Left ventricle myocardium inferior (tissue), 1 donor: ENCODE data around the gene MYL6. TPM values are rescaled to one million over a fixed set of nuclear protein-coding genes. Genes with fewer than 3 reads are reported as not detected.
"Not testable (repeated sequence)": the region's sequence is repeated elsewhere in the genome, so short reads cannot be mapped to it uniquely, and the experiment has no call there.

ENCODE experiments used
- DNase-seq: peaks from one replicate; pipeline ENCODE4 v3.0.0-alpha.2; 2020
- H3K27ac ChIP-seq: fragments of 200-600 bp; replicated peaks from 2 replicates; pipeline ENCODE4 v1.8.0; 2021
- H3K27me3 ChIP-seq: fragments of 200-600 bp; 2 replicates; pipeline ENCODE4 v1.8.0; 2021; ENCODE audit warnings: low read depth
- H3K36me3 ChIP-seq: fragments of 200-600 bp; 2 replicates; pipeline ENCODE4 v1.8.0; 2021
- H3K4me1 ChIP-seq: fragments of 200-600 bp; 2 replicates; pipeline ENCODE4 v1.8.0; 2021
- H3K4me3 ChIP-seq: fragments of 200-600 bp; 2 replicates; pipeline ENCODE4 v1.8.0; 2021; ENCODE audit warnings: mild to moderate bottlenecking, moderate library complexity
- H3K9me3 ChIP-seq: fragments of 200-600 bp; replicated peaks from 2 replicates; pipeline ENCODE4 v1.8.0; 2021
- intact Hi-C: fragments of 100-400 bp; cut with micrococcal nuclease; formaldehyde crosslinking; loops from one replicate; pipeline ENCODE4 v1.11.0; 2022
- total RNA-seq: library from RNA; stranded (reverse); fragmentation: NEBNext Ultra II Directional; extraction: Animal tissue kit (Norgen Biotek cat#: 25700); gene quantifications from one replicate; pipeline ENCODE4 v1.2.1, GENCODE V29; 2021
- TF ChIP-seq, protein P1 (sequence below): fragments of 200-600 bp; IDR thresholded peaks from 2 replicates; pipeline ENCODE4 v1.8.0; 2021; ENCODE audit warnings: antibody characterized with exemption, mild to moderate bottlenecking, borderline replicate concordance
- donor health status: DM: no; HTN: yes; CAD: no; lungs with severe emphysema.

Gene MYL6
- total RNA-seq, 1 donor from 2014 or later, result 508 TPM

DNA sequence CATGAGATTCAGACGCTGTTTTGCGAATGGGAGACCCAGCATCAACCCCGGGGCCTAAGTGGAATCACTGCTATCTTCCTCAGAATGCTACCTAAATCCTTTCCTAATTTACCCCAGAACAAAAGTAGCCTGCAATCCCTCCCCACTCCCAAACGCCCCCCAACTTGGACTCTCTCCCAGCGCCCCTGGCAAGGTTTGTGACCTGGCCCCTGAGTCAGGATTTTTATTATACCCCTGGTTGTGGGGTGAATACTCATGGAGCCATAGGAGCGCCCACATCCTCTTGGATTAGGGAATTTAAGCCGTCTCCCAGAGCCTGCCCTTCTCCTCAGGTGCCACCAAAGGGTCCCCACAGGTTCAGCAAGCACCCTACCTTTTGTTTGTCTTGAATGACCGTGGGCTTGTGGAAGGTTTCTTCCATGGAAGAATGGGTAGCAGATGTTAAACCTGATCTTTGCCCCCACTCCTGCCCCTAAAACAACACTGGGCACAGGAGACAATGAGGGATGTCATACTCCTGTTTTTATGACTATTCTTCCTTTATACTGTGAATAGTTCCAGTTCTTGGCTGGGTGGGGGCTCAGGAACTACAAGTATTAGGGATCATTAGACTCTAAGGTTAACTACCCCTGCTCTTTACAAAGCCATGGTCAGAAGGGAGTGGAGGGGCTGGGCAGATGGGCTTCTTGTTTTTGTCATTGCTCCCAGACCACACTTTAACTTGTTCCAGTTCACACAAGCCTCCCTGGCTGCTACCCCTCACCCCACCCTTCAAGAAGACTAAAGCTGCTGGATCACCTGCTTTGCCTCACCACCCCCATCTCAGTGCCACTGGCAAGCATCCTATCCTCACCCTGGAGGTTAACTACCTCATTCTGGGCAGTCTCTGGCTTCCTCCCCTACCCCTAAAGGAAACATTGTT, 5.1 kb upstream of the MYL6 start:
- Histone ChIP-seq H3K4me3 (peak overlapping the region; percentile 76), H3K27me3 (no peaks in the 10 kb centered on the region), H3K9me3 (no peaks in the 10 kb centered on the region), H3K27ac (peak overlapping the region; percentile 93), H3K4me1 (peaks cover 42% of the 10 kb centered on the region), H3K36me3 (no peaks in the 10 kb centered on the region)
- TF ChIP-seq, protein P1, sequence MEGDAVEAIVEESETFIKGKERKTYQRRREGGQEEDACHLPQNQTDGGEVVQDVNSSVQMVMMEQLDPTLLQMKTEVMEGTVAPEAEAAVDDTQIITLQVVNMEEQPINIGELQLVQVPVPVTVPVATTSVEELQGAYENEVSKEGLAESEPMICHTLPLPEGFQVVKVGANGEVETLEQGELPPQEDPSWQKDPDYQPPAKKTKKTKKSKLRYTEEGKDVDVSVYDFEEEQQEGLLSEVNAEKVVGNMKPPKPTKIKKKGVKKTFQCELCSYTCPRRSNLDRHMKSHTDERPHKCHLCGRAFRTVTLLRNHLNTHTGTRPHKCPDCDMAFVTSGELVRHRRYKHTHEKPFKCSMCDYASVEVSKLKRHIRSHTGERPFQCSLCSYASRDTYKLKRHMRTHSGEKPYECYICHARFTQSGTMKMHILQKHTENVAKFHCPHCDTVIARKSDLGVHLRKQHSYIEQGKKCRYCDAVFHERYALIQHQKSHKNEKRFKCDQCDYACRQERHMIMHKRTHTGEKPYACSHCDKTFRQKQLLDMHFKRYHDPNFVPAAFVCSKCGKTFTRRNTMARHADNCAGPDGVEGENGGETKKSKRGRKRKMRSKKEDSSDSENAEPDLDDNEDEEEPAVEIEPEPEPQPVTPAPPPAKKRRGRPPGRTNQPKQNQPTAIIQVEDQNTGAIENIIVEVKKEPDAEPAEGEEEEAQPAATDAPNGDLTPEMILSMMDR, result no peak
- DNase-seq, result no peak
- intact Hi-C loops, result no loop called here

DNA sequence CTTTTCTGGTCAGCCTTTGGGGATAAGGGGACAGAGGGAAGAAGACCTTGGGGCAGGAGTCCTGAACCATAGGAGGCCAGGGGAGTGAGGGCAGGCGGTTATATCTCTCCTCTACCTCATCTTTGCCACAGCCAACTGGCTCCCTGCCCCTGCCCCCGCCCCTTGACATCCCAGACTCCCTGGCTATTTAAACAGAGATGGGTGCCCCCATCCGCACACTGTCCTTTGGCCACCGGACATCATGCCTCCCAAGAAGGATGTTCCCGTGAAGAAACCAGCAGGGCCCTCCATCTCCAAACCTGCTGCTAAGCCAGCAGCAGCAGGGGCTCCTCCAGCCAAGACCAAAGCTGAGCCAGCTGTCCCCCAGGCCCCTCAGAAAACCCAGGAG, 4.5 kb upstream of the MYL6 start:
- intact Hi-C loops, result no loop called here
- Histone ChIP-seq H3K27ac (no peak overlapping the region), H3K4me3 (no peak overlapping the region), H3K9me3 (no peaks in the 10 kb centered on the region), H3K36me3 (no peaks in the 10 kb centered on the region), H3K27me3 (no peaks in the 10 kb centered on the region), H3K4me1 (peaks cover 46% of the 10 kb centered on the region)
- TF ChIP-seq, protein P1, result no peak
- DNase-seq, result no peak

DNA sequence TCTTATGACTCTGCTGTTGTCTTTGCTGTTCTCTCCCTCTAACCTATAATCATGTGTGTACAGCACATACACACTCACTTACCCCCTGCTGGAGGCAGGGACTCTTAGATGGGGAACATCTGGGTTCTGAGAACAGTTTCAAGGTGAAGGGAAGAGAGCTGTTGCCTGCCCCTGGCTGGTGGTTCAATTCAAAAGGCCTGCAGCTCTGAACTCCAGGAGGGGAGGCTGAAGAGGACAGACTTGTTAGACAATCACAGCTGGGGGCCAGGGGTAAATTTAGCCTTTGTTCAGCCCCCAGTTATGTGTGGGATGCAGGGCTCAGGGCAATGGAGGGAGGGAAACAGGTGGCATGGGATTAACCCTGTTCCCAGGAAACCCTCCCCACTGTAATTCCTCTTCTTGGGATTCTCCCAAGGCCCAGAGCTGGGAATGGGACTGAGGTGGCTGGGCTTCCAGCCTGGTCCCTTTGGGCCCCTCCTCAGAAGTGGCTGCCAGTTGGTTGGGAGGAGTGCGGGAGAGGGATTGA, 3.9 kb upstream of the MYL6 start:
- no peak overlapping the region for H3K27ac ChIP-seq
- DNase-seq, result no peak
- H3K36me3 ChIP-seq, result peaks cover under 1% of the 10 kb centered on the region
- peaks cover 49% of the 10 kb centered on the region for H3K4me1 ChIP-seq
- no peak overlapping the region for H3K4me3 ChIP-seq
- H3K9me3 ChIP-seq, result no peaks in the 10 kb centered on the region
- no peaks in the 10 kb centered on the region for H3K27me3 ChIP-seq
- TF ChIP-seq, protein P1, result no peak
- intact Hi-C loops, result no loop called here

DNA sequence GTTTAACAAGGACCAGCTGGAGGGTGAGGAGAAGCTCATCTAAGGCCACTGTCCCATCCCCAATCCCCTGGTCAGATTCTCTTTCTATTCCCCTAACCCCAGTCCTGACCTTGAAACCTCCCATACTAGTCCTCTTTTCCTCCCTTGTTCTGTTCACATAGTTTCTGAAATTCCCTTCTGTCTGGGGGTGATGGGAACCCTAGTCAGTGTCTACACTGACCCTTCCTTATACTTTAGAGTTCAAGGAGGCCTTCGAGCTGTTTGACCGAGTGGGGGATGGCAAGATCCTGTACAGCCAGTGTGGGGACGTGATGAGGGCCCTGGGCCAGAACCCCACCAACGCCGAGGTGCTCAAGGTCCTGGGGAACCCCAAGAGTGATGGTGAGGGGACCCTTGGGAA, 3.3 kb upstream of the MYL6 start:
- H3K27ac ChIP-seq, result no peak overlapping the region
- H3K4me3 ChIP-seq, result no peak overlapping the region
- H3K4me1 ChIP-seq, result peaks cover 54% of the 10 kb centered on the region
- TF ChIP-seq, protein P1, result no peak
- no peaks in the 10 kb centered on the region for H3K27me3 ChIP-seq
- no peak for DNase-seq
- peaks cover 5% of the 10 kb centered on the region for H3K36me3 ChIP-seq
- H3K9me3 ChIP-seq, result no peaks in the 10 kb centered on the region
- intact Hi-C loops, result loop anchor here (5.0 kb wide), 1 partner anchor 38 kb away; the partner anchor contains the start of genes RPL41 and ZC3H10

DNA sequence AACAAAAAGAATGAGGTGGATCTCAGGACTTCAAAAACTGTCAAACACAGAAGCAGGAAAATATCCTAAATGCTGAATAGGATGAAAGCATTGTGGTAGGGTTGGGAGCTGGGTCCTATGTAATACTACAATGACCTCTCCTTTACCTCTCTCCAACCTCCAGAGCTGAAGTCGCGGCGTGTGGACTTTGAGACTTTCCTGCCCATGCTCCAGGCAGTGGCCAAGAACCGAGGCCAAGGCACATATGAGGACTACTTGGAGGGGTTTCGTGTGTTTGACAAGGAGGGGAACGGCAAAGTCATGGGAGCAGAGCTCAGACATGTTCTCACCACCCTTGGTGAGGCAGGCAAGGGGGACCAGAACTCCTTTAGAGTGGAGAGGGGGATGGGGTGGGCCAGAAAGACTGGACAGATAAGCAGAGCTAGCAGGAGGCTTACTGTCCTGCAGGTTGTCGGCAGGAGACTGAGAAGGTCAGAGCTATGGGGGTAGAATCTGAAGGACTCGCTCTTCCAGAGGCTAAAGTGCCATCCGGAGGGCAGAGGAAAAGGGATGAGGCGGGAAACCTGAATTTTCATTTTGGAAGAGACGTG, 2.8 kb upstream of the MYL6 start:
- H3K27me3 ChIP-seq, result no peaks in the 10 kb centered on the region
- DNase-seq, result no peak
- H3K36me3 ChIP-seq, result peaks cover 11% of the 10 kb centered on the region
- peaks cover 59% of the 10 kb centered on the region for H3K4me1 ChIP-seq
- intact Hi-C loops, result loop anchor here (5.0 kb wide), 1 partner anchor 38 kb away; the partner anchor contains the start of genes RPL41 and ZC3H10
- no peak overlapping the region for H3K4me3 ChIP-seq
- TF ChIP-seq, protein P1, result no peak
- H3K27ac ChIP-seq, result no peak overlapping the region
- no peaks in the 10 kb centered on the region for H3K9me3 ChIP-seq

DNA sequence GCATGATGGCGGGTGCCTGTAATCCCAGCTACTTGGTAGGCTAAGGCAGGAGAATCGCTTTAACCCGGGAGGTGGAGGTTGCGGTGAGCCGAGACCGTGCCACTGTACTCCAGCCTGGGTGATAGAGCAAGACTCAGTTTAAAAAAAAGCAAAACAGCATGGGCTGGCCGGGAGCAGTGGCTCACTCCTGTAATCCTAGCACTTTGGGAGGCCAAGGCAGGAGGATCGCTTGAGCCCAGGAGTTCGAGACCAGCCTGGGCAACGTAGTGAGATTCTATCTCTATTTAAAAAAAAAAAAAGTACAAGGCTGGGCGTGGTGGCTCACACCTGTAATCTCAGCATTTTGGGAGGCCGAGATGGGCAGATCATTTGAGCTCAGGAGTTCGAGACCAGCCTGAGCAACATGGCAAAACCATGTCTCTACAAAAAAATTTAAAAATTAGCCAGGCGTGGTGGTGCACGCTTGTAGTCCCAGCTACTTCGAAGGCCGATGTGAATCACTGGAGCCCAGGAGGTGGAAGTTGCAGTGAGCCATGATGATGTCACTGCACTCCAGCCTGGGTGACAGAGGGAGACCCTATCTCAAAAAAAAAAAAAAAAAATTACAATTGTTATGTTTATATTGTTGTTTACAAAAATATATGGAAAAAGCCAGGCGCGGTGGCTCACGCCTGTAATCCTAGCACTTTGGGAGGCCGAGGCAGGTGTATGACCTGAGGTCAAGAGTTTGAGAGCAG, 1.5 kb upstream of the MYL6 start:
- Histone ChIP-seq H3K36me3 (peaks cover 23% of the 10 kb centered on the region), H3K4me3 (peak overlapping the region; percentile 75), H3K4me1 (peaks cover 60% of the 10 kb centered on the region), H3K27ac (peak overlapping the region; percentile 96)
- H3K27me3 ChIP-seq, DNase-seq, H3K9me3 ChIP-seq: not testable (repeated sequence)
- intact Hi-C loops, result loop anchor here (5.0 kb wide), 1 partner anchor 39 kb away; the partner anchor contains the start of genes RPL41 and ZC3H10
